ENCODE measurements around the gene TM4SF4. TPM values are rescaled to one million over a fixed set of nuclear protein-coding genes. Genes with fewer than 3 reads are reported as not detected.

Gene TM4SF4
- total and polyA plus RNA-seq, 2 experiments from 2014 or later: not detected

GRCh38 chr3:149512073-149512782, 37.7 kb downstream of the TM4SF4 start:
- no peak overlapping the region for H2AFZ ChIP-seq
- peaks cover 2% of the 10 kb centered on the region; the same call in 1 of the 3 replicates for H3K4me1 Mint-ChIP-seq

More at GRCh38 chr3:149512073-149512782, 37.7 kb downstream of the TM4SF4 start:
- Mint-ChIP-seq H3K36me3 (ENCODE audit: low read depth) (no peaks in the 10 kb centered on the region), H3K9me3 (no peaks in the 10 kb centered on the region), H3K4me3 (peak overlapping the region; percentile 51), H3K27ac (no peak overlapping the region), H3K27me3 (ENCODE audit: insufficient read depth, low read depth, poor library complexity) (no peaks in the 10 kb centered on the region)
- no peaks in the 10 kb centered on the region for H4K20me1 ChIP-seq (replicated peaks; ENCODE audit: insufficient read depth)
- no peaks in the 10 kb centered on the region for H3K27me3 ChIP-seq (ENCODE audit: insufficient read depth)
- H3K4me2 ChIP-seq: 0 out of 2 replicates have a peak overlapping the region, but pooled peaks have one; percentile 32
- peak; percentile 98 for ATAC-seq
- TF ChIP-seq CTCF (conservative IDR thresholded peaks at IDR 0.05; ENCODE audit: low read depth in 2 of 2) (peak; percentile 93 to 99), STAT1 (IDR thresholded peaks at IDR 0.05; ENCODE audit: unreplicated experiment) (no peak), EZH2phosphoT487 (IDR thresholded peaks at IDR 0.05; ENCODE audit: unreplicated experiment) (no peak), REST (IDR thresholded peaks at IDR 0.05; ENCODE audit: unreplicated experiment) (no peak), ZNF331 (CRISPR knock-in tag; IDR thresholded peaks at IDR 0.05; ENCODE audit: low read depth) (no peak), ZNF114 (CRISPR knock-in tag; IDR thresholded peaks at IDR 0.05) (no peak), ZNF462 (CRISPR knock-in tag; IDR thresholded peaks at IDR 0.05) (no peak), EZH2 (IDR thresholded peaks at IDR 0.05; ENCODE audit: low read depth, unreplicated experiment) (no peak), ETS1 (IDR thresholded peaks at IDR 0.05) (no peak), NANOG (IDR thresholded peaks at IDR 0.05; ENCODE audit: borderline replicate concordance) (no peak), JUNB (IDR thresholded peaks at IDR 0.05; ENCODE audit: unreplicated experiment) (no peak), POLR2AphosphoS5 (IDR thresholded peaks at IDR 0.05; ENCODE audit: low read depth) (no peak), CREB1 (CRISPR knock-in tag; IDR thresholded peaks at IDR 0.05; ENCODE audit: low read depth) (0 out of 2 replicates have a peak, but pooled peaks have one; percentile 15)
- no peaks in the 10 kb centered on the region for H3K36me3 ChIP-seq (ENCODE audit: insufficient read depth)
- H3K27ac ChIP-seq (ENCODE audit: low read depth): no peak overlapping the region
- no peaks in the 10 kb centered on the region for H3K9me2 ChIP-seq (ENCODE audit: insufficient read depth)
- H3K79me2 ChIP-seq (replicated peaks; ENCODE audit: insufficient read depth): no peaks in the 10 kb centered on the region
- H3F3A ChIP-seq (replicated peaks; ENCODE audit: low read depth): no peaks in the 10 kb centered on the region
- no peaks in the 10 kb centered on the region for H3K4me1 ChIP-seq (ENCODE audit: insufficient read depth)
- H3K4me3 ChIP-seq: no peak overlapping the region
- peak; percentile 88 for DNase-seq (ENCODE audit: low spot score)

Measured in GM23338 (cell line).